PFSK-1 (cell line): Measurements from ENCODE around the gene PRKAG2.

Experiments
- POLR2AphosphoS5 ChIP-seq: IDR thresholded peaks from 2 replicates; pipeline ENCODE4 v1.6.1; 2012; ENCODE audit warnings: low read depth, mild to moderate bottlenecking, control low read depth, low read length, moderate library complexity
- SIN3A ChIP-seq: IDR thresholded peaks from 2 replicates; pipeline ENCODE4 v1.6.1; 2012; ENCODE audit warnings: mild to moderate bottlenecking, low read length, moderate library complexity, borderline replicate concordance; ENCODE audit not compliant: insufficient read depth
- TAF1 ChIP-seq: IDR thresholded peaks from 2 replicates; pipeline ENCODE4 v1.6.1; 2012; ENCODE audit warnings: low read length, control low read depth, borderline replicate concordance; ENCODE audit not compliant: insufficient read depth

DNA sequence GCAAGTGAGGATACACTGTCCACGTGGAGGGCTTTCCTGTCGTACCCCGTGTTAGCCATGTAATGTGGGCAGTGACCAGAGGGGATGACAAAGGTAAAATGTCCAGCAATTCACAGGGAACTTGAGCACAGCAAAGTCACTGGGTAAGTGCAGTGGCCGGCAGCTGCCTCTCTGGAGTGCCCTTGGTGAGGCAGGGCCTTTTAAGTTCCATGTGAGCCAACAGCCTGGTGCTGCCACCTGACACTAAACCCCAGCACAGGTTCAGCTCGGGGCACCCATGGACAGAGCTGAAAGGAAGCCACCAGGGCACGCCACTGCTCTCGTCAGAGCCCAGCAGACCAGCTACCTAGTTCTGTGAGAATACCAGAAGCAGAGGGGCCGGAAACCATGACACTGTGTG, 168.3 kb downstream of the PRKAG2 start:
- TF ChIP-seq POLR2AphosphoS5 (no peak), SIN3A (no peak), TAF1 (no peak)
